GM21737 (cell line): ENCODE measurements around the gene GSE1.

Experiments used
- ATAC-seq: cut with Tn5 transposase; IDR thresholded peaks from one replicate; pipeline ENCODE4 v1.9.1; 2021; ENCODE audit warnings: mild to moderate bottlenecking, moderate library complexity; ENCODE audit not compliant: unreplicated experiment

GSE1 gene

GRCh38 chr16:85605051-85605911 is 7.8 kb upstream of the GSE1 start:
- no peak for ATAC-seq

GRCh38 chr16:85605912-85606841 is 6.9 kb upstream of the GSE1 start:
- no peak for ATAC-seq

- no peak for ATAC-seq
Measured at GRCh38 chr16:85606904-85607303, 6.2 kb upstream of the GSE1 start.

- no peak for ATAC-seq
Measured at GRCh38 chr16:85607321-85607765, 5.8 kb upstream of the GSE1 start.

- ATAC-seq: no peak
Measured at GRCh38 chr16:85607796-85608514, 5.2 kb upstream of the GSE1 start.

GRCh38 chr16:85608515-85608885 is 4.6 kb upstream of the GSE1 start:
- no peak for ATAC-seq

- ATAC-seq: no peak
Measured at GRCh38 chr16:85608887-85609286, 4.2 kb upstream of the GSE1 start.

- no peak for ATAC-seq
Measured at GRCh38 chr16:85609539-85609938, 3.6 kb upstream of the GSE1 start.

GRCh38 chr16:85610059-85610445 is 3.1 kb upstream of the GSE1 start:
- no peak for ATAC-seq

GRCh38 chr16:85610446-85611193 is 2.5 kb upstream of the GSE1 start:
- ATAC-seq: peak; percentile 45

GRCh38 chr16:85611194-85611443 is 2.0 kb upstream of the GSE1 start:
- no peak for ATAC-seq

- no peak for ATAC-seq
Measured at GRCh38 chr16:85611444-85612190, 1.5 kb upstream of the GSE1 start.

GRCh38 chr16:85612191-85612800 is 826 bp upstream of the GSE1 start:
- no peak for ATAC-seq

- no peak for ATAC-seq
Measured at GRCh38 chr16:85613604-85614337, 649 bp downstream of the GSE1 start.

GRCh38 chr16:85614338-85615013 is 1.4 kb downstream of the GSE1 start:
- ATAC-seq: no peak

GRCh38 chr16:85615014-85615851 is 2.1 kb downstream of the GSE1 start:
- no peak for ATAC-seq

- peak; percentile 37 for ATAC-seq
Measured at GRCh38 chr16:85615852-85616606, 2.9 kb downstream of the GSE1 start.
